ENCODE data around the gene CYP2C18.
"Not testable (repeated sequence)": the region's sequence is repeated elsewhere in the genome, so short reads cannot be mapped to it uniquely, and the experiment has no call there.

Gene CYP2C18

GRCh38 chr10:94747838-94748237 is 64.3 kb downstream of the CYP2C18 start:
- no peak for DNase-seq (ENCODE audit: low read depth)
- no peak for TF ChIP-seq CTCF (IDR thresholded peaks at IDR 0.05; ENCODE audit: low read length, missing control alignments)
- no peak overlapping the region for H3K4me3 ChIP-seq (replicated peaks; ENCODE audit: low read depth, low read length)

- H3K4me3 ChIP-seq (replicated peaks; ENCODE audit: low read depth, low read length) = no peak overlapping the region
- no peak for TF ChIP-seq CTCF (IDR thresholded peaks at IDR 0.05; ENCODE audit: low read length, missing control alignments)
- DNase-seq (ENCODE audit: low read depth) = no peak
Measured at GRCh38 chr10:94757916-94758315, 74.4 kb downstream of the CYP2C18 start.

DNA sequence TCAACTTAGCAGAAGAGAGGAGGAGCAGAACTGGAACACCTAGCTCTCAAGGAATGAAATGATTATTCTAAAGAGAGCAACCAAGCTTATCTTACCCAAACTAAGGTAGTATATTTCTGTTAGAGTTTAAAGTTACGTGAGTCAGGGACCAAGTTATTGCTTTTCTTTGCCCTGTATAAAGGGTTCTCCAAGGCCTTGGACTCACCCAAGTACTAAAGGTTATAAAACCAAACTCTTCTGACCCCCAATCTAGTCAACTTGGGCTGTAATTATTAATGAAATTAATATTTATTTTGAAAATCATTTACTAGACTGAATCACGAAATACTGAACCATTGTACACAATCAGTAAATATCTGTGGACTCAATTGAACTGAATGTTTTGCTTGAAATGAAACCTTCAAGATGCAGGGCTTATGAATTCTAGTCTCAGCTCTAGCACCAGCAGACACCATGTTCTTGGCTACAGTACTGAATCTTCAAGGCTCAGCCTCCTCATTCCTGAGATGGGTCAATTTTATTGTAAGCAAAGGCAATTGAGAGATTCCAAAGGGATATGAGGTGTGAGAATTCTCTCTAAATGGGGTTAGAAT is 77.2 kb downstream of the CYP2C18 start:
- no peak overlapping the region for H3K4me3 ChIP-seq (replicated peaks; ENCODE audit: low read depth, low read length)
- TF ChIP-seq CTCF (IDR thresholded peaks at IDR 0.05; ENCODE audit: low read length, missing control alignments) = no peak
- DNase-seq (ENCODE audit: low read depth) = no peak

GRCh38 chr10:94762393-94762792 is 78.9 kb downstream of the CYP2C18 start, which contains the start of gene CYP2C19:
Gene CYP2C19, plus strand, starts transcription at chr10:94762681. Its CDS starts 25 bp downstream, at chr10:94762706.
- TF ChIP-seq CTCF (IDR thresholded peaks at IDR 0.05; ENCODE audit: low read length, missing control alignments) = no peak
- no peak within 1 kb of the TSS for H3K4me3 ChIP-seq (replicated peaks; ENCODE audit: low read depth, low read length)
- DNase-seq (ENCODE audit: low read depth) = no peak

DNA sequence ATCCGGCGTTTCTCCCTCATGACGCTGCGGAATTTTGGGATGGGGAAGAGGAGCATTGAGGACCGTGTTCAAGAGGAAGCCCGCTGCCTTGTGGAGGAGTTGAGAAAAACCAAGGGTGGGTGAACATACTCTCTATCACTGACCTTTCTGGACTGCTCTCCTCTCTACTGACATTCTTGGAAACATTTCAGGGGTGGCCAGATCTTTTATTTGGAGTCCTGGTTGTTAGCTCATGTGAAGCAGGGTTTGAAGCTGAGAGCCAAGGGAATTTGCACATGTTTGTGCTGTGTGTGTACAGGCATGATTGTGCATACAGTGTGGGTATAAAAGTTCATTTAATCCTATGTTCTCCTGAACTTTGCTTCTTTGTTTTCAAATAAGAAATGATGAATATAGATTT is 91.9 kb downstream of the CYP2C18 start:
- DNase-seq (ENCODE audit: low read depth); H3K4me3 ChIP-seq (replicated peaks; ENCODE audit: low read depth, low read length): not testable (repeated sequence)

- DNase-seq (ENCODE audit: low read depth) = no peak
- no peak overlapping the region for H3K4me3 ChIP-seq (replicated peaks; ENCODE audit: low read depth, low read length)
- TF ChIP-seq CTCF (IDR thresholded peaks at IDR 0.05; ENCODE audit: low read length, missing control alignments) = no peak
Measured at GRCh38 chr10:94777886-94778458, 94.4 kb downstream of the CYP2C18 start.

GRCh38 chr10:94780844-94781243 is 97.3 kb downstream of the CYP2C18 start:
- DNase-seq (ENCODE audit: low read depth) = no peak
- no peak overlapping the region for H3K4me3 ChIP-seq (replicated peaks; ENCODE audit: low read depth, low read length)
- TF ChIP-seq CTCF (IDR thresholded peaks at IDR 0.05; ENCODE audit: low read length, missing control alignments) = no peak
